Ectodermal cell (in vitro differentiated cells): ENCODE results near the gene POLR1C.
"Not testable (repeated sequence)": the region's sequence is repeated elsewhere in the genome, so short reads cannot be mapped to it uniquely, and the experiment has no call there.

Experiments
- H3K27ac ChIP-seq: 2 replicates; pipeline ENCODE4 v1.7.0; 2013; ENCODE audit warnings: mild to moderate bottlenecking, low read depth, low read length; ENCODE audit not compliant: insufficient read depth, poor library complexity, severe bottlenecking
- H3K27me3 ChIP-seq: 2 replicates; pipeline ENCODE4 v1.7.0; 2013; ENCODE audit warnings: mild to moderate bottlenecking, low read length; ENCODE audit not compliant: insufficient read depth, control insufficient read depth, poor library complexity, severe bottlenecking
- H3K36me3 ChIP-seq: one replicate; pipeline ENCODE4 v1.7.0; 2013; ENCODE audit warnings: low read length; ENCODE audit not compliant: control insufficient read depth, insufficient read depth
- H3K4me1 ChIP-seq: one replicate; pipeline ENCODE4 v1.7.0; 2013; ENCODE audit warnings: low read length; ENCODE audit not compliant: control insufficient read depth, insufficient read depth
- H3K4me3 ChIP-seq: 2 replicates; pipeline ENCODE4 v1.7.0; 2013; ENCODE audit warnings: low read depth, low read length, control low read depth; ENCODE audit not compliant: insufficient read depth
- H3K9me3 ChIP-seq: 2 replicates; pipeline ENCODE4 v1.7.0; 2013; ENCODE audit warnings: mild to moderate bottlenecking, low read length, moderate library complexity; ENCODE audit not compliant: control insufficient read depth
- WGBS, 2 experiments: methylation state at CpG; one replicate each; pipeline ENCODE4 v1.1.7; 2013; ENCODE audit warnings: missing lambda C conversion rate in 2 of 2; 5-methylcytosine and 5-hydroxymethylcytosine counted together

The POLR1C gene

DNA sequence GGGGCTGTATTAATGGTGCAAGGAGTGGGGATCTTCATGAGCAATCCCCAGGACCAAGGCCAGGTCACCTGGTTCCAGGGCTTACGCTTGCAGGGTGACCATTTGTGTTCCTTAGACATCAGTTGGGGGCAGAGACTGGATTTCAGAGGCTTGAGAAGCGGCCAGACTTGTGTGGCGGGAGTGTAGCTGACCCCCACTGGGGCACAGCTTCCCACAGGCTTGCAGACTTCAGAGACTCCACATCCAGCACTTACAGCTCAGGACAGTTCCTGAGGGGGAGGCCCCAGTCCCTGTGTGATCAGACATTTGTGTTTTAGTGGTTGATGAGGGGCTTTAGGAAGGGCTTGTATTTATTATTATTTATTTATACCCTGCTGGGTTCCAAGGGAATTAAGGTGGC is 24.2 kb upstream of the POLR1C start:
- no peaks in the 10 kb centered on the region for H3K27me3 ChIP-seq
- WGBS, 2 experiments, result 79 to 80% methylated on average over 3 of the region's 3 CpGs

DNA sequence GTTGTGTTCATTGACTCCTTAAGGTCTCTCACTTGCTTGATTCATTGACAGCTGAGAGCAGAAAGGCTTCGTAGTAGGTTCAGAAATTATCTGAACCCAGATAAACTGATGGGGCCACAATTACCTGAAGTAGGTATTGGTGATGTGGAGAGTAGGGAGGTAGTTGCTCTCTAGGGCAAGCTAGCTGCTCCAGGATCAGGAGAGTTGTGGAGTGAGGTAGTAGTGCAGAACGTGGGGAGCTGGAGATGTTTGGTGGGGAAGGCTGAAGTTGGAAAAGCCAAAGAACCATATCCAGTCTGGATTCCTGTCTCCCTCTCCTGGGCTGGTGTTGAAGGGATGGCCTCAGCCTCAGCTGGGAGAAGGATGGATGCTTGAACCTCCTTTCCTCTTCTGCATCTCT is 23.7 kb upstream of the POLR1C start:
- H3K36me3 ChIP-seq, result peaks cover 2% of the 10 kb centered on the region
- H3K9me3 ChIP-seq, result no peaks in the 10 kb centered on the region
- no peak overlapping the region for H3K4me3 ChIP-seq
- H3K27me3 ChIP-seq, result no peaks in the 10 kb centered on the region
- peaks cover 31% of the 10 kb centered on the region for H3K4me1 ChIP-seq
- no peak overlapping the region for H3K27ac ChIP-seq
- WGBS, 2 experiments, result 81 to 91% methylated on average over 2 of the region's 2 CpGs

More for the DNA sequence above, 24.2 kb upstream of the POLR1C start:
- H3K4me3 ChIP-seq, result no peak overlapping the region
- H3K36me3 ChIP-seq, result no peaks in the 10 kb centered on the region
- H3K9me3 ChIP-seq, result no peaks in the 10 kb centered on the region
- H3K27ac ChIP-seq, result no peak overlapping the region
- peaks cover 31% of the 10 kb centered on the region for H3K4me1 ChIP-seq

DNA sequence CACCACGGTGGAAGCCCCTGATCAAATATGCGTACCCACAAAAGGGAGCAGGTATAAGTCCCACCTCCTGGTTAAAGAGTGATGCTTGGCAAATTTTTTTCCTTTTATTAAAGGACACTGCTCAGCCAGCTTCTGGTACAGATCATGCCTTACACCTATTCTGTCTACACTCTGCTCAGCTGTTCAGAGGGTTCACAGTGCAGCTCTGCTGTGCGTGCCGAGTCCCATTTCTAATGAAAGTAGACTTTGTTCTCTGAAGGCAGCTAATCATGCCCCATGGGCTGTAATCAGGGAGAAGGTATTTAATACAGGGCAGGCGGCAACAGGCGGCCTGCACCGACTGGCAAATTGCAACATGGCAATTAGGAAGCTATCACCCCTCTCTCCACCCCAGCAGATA is 23.1 kb upstream of the POLR1C start:
- Histone ChIP-seq H3K4me1 (peaks cover 31% of the 10 kb centered on the region), H3K27ac (no peak overlapping the region)

DNA sequence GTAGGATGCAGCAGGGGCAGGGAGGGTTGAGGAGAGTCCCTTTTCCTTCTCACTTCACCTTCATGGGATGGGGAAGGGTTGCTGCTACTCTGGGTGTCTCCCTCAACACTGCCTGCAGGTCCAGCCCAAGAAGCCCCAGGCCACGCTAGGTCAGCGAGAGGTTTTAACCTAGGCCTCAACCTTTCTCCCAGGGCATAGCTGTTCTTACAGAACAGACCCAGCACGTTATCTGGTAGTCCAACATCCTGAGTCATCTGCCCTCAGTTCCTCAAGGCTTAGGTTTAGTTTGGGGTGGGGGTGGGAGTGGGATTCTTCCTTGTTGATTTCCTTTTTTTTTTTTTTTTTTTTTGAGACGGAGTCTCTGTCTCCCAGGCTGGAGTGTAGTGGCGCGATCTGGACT is 22.6 kb upstream of the POLR1C start:
- H3K36me3 ChIP-seq, result peaks cover 9% of the 10 kb centered on the region
- H3K4me1 ChIP-seq, result peaks cover 26% of the 10 kb centered on the region
- no peaks in the 10 kb centered on the region for H3K9me3 ChIP-seq
- no peak overlapping the region for H3K27ac ChIP-seq
- WGBS, 2 experiments, result 91 to 95% methylated on average over 6 of the region's 6 CpGs
- H3K27me3 ChIP-seq, result no peaks in the 10 kb centered on the region
- H3K4me3 ChIP-seq, result no peak overlapping the region

More for the DNA sequence above, 23.1 kb upstream of the POLR1C start:
- H3K9me3 ChIP-seq, result no peaks in the 10 kb centered on the region
- H3K36me3 ChIP-seq, result peaks cover 6% of the 10 kb centered on the region
- WGBS, 2 experiments, result 96 to 98% methylated on average over 7 of the region's 7 CpGs
- no peak overlapping the region for H3K4me3 ChIP-seq
- H3K27me3 ChIP-seq, result no peaks in the 10 kb centered on the region

DNA sequence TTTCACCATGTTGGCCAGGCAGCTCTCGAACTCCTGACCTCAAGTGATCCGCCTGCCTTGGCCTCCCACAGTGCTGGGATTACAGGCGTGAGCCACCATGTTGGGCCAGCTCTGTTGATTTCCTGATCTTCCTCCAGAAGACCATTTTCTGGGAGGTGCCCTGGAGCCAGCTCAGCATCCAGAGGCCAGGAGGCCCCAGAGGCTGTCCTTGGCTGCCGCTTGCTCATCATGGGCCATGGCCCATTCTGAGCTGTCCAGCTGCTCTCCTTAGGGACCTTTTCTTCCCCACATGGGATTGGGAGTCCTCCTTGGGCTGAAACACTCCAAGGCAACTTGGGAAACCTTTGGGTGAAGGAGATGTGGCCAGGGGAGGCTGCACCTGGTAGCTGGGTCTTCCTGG is 22.1 kb upstream of the POLR1C start:
- Histone ChIP-seq H3K27me3 (no peaks in the 10 kb centered on the region), H3K9me3 (no peaks in the 10 kb centered on the region), H3K27ac (no peak overlapping the region), H3K4me3 (no peak overlapping the region), H3K36me3 (peaks cover 13% of the 10 kb centered on the region), H3K4me1 (peaks cover 21% of the 10 kb centered on the region)
- WGBS, 2 experiments, result 96 to 97% methylated on average over 4 of the region's 4 CpGs

DNA sequence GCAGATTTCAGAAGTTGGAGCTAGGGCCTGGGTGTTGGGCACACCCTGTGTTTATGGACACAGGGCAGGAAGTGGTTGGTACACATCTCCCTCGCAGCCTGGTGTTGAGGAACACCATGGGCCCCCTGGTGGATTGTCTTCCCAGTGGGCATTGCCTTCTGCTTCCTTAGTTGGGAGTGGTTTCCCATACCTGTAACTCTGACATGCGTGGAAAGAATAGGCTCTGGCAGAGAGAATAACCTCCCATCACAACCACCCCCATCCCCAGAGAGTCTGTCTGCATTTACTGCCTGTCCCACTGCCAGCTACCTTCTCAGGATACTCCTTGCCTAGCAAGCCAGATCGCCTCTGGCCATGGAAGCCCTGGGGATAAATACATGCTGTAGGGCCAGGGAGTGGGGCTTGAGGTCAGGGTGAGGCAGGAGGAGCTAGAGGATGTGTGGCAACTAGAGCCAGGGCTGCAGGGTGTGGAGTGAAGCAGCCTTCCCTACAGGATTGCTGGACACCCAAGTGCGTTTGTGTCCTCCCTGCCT is 21.4 kb upstream of the POLR1C start:
- H3K4me3 ChIP-seq, result no peak overlapping the region
- peaks cover 17% of the 10 kb centered on the region for H3K4me1 ChIP-seq
- no peaks in the 10 kb centered on the region for H3K9me3 ChIP-seq
- no peaks in the 10 kb centered on the region for H3K27me3 ChIP-seq
- H3K27ac ChIP-seq, result no peak overlapping the region
- WGBS, 2 experiments, result 84 to 86% methylated on average over 4 of the region's 4 CpGs
- peaks cover 19% of the 10 kb centered on the region for H3K36me3 ChIP-seq

DNA sequence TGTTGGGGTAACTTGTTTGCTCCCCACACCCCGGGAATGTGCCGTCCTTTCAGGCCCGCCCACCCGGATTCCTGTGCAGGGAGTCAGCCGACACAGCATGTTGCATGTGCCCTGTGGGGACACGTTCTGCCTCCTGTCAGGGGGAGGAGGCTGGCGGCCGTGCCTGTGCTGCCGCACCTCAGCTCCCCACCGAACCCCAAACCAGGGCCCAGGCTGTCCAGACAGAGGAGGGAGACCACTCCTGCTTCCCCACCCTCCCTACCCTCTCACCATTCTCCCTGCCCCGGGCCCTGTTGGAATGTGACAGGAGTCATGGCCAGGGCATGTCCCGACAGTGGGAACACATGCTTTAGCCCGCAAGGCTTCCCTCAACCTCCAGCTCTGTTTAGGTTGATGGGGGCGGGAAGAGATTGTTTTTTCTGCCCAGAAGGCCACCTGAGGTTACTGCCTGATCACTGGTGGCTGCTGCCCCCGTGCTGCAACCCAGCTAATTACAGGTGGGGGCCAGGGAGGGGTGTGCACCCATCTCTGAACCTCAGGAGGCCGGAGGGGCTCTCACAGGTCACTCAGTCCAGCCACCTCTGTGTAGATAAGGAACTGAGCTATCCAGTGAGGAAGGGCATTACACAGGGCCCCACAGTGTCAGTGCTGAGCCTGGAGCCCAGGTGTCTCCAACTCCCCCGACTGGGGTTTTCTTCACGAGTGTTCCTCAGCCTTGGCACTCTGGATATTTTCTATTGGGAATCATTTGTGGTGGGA is 20.3 kb upstream of the POLR1C start:
- no peak overlapping the region for H3K27ac ChIP-seq
- no peaks in the 10 kb centered on the region for H3K9me3 ChIP-seq
- peaks cover 17% of the 10 kb centered on the region for H3K4me1 ChIP-seq
- H3K4me3 ChIP-seq, result no peak overlapping the region
- no peaks in the 10 kb centered on the region for H3K27me3 ChIP-seq
- 56 to 59% methylated on average over 18 of the region's 18 CpGs for WGBS, 2 experiments
- H3K36me3 ChIP-seq, result peaks cover 27% of the 10 kb centered on the region

DNA sequence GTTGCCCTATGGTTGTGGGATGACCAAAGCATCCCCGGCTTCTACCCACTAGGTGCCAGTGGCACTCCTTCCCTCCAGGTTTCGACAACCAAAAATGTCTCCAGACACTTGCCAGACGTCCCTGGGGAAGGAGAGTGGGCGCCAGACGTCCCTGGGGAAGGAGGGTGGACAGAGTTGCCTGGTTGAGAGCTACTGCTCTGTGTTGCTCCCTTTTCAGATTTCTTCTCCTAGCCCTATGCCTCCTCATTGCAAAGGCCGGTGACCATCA is 19.8 kb upstream of the POLR1C start:
- peaks cover 29% of the 10 kb centered on the region for H3K36me3 ChIP-seq

DNA sequence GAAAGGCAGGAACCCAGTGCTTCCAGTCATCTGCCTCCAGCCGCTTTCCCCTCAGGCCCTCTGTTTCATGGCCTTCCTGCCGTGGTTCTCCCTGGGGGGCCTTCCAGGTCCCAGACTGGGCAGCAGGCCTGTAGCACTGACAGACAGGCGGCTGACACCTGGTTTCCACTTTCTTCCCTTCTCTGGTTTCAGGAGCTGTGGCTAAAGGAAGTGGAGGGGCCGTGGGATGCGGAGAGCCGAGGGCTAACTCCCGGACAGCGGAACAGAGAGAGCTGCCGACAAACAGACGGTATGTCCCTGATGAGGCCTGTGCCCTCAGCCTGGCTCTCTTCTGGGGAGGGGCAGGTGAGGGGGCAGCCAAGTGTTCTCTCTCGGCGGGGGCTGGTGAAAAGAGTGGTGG is 19.2 kb upstream of the POLR1C start:
- peaks cover 11% of the 10 kb centered on the region for H3K4me1 ChIP-seq
- 94% methylated on average over 12 of the region's 12 CpGs for WGBS, 2 experiments
- no peak overlapping the region for H3K4me3 ChIP-seq
- no peak overlapping the region for H3K27ac ChIP-seq
- H3K36me3 ChIP-seq, result peaks cover 29% of the 10 kb centered on the region
- H3K27me3 ChIP-seq, result no peaks in the 10 kb centered on the region
- no peaks in the 10 kb centered on the region for H3K9me3 ChIP-seq

More for the DNA sequence above, 19.8 kb upstream of the POLR1C start:
- Histone ChIP-seq H3K4me1 (peaks cover 13% of the 10 kb centered on the region), H3K27me3 (no peaks in the 10 kb centered on the region), H3K4me3 (no peak overlapping the region), H3K27ac (no peak overlapping the region), H3K9me3 (no peaks in the 10 kb centered on the region)
- WGBS, 2 experiments, result 87 to 92% methylated on average over 6 of the region's 6 CpGs

DNA sequence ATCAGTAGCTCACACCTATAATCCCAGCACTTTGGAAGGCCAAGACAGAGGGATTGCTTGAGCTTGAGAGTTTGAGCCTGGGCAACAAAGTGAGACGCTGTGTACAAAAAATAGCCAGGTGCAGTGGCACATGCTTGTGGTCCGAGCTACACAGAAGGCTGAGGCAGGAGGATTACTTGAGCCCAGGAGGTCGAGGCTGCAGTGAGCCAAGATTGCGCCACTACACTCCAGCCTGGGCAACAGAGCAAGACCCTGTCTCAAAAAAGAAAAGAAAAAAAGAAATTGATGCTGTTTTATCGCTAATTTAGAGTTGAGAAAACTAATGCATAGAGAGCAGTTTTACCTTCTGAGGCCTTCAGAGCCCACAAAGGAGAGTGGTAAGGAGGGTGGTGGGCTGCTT is 18.6 kb upstream of the POLR1C start:
- not testable (repeated sequence) for H3K4me3 ChIP-seq, H3K9me3 ChIP-seq, H3K27ac ChIP-seq, H3K27me3 ChIP-seq
- peaks cover 11% of the 10 kb centered on the region for H3K4me1 ChIP-seq
- H3K36me3 ChIP-seq, result peaks cover 31% of the 10 kb centered on the region
- 91 to 94% methylated on average over 5 of the region's 5 CpGs for WGBS, 2 experiments
